ENCODE results near the gene ISG15. TPM values are rescaled to one million over a fixed set of nuclear protein-coding genes. Genes with fewer than 3 reads are reported as not detected.
A peak's percentile ranks its signal among the peaks of the same experiment; 100 is the strongest.

Gene ISG15
- total and polyA plus RNA-seq, 12 donors: 9.8 to 186 (median 29.1) TPM

- no peaks in the 10 kb centered on the region for H3K9me3 ChIP-seq
- no peak overlapping the region for H3K27ac ChIP-seq
- no peak overlapping the region for H3K4me3 ChIP-seq
- H3K27me3 ChIP-seq: peaks cover 14 to 88% (median 75%) of the 10 kb centered on the region in 7 donors
- H3K36me3 ChIP-seq: no peaks in the 10 kb centered on the region
- DNase-seq (no peak), ATAC-seq (peak in 2 of 8 donors; percentile 0 to 4)
- H3K4me1 ChIP-seq: peaks cover 3 to 45% (median 17%) of the 10 kb centered on the region in 9 donors
- WGBS, 2 donors: 35 to 41% methylated on average over 41 to 42 of the region's 42 CpGs
- intact Hi-C loops (cut with DNase I): no loop called here
- no peak for TF ChIP-seq CTCF (IDR thresholded peaks at IDR 0.05)
Observed at GRCh38 chr1:970973-971730, 42.1 kb upstream of the ISG15 start.

GRCh38 chr1:971751-972506 is 41.4 kb upstream of the ISG15 start:
- TF ChIP-seq CTCF (IDR thresholded peaks at IDR 0.05): no peak
- Histone ChIP-seq H3K9me3 (no peaks in the 10 kb centered on the region), H3K36me3 (no peaks in the 10 kb centered on the region), H3K27ac (no peak overlapping the region), H3K4me3 (no peak overlapping the region), H3K4me1 (peaks cover 3 to 41% (median 12%) of the 10 kb centered on the region in 9 donors), H3K27me3 (peaks cover 14 to 91% (median 78%) of the 10 kb centered on the region in 7 donors)
- intact Hi-C loops (cut with DNase I): loop anchor here in 1 of 10 donors (1.0 kb wide), 1 partner anchor 30 kb away; no protein-coding TSS in a partner anchor
- peak in 3 of 8 donors; percentile 0 to 5 (median 1) for ATAC-seq
- 79% methylated on average over 34 of the region's 34 CpGs for WGBS, 2 donors
- no peak for DNase-seq

- intact Hi-C loops (cut with DNase I): loop anchor here in 1 of 10 donors (1.0 kb wide), 1 partner anchor 29 kb away; no protein-coding TSS in a partner anchor
- H3K36me3 ChIP-seq: no peaks in the 10 kb centered on the region
- TF ChIP-seq CTCF (IDR thresholded peaks at IDR 0.05): no peak
- DNase-seq (peak in 1 of 2 donors; percentile 39), ATAC-seq (peak; percentile 11 to 27 (median 20))
- 66 to 73% methylated on average over 28 of the region's 28 CpGs for WGBS, 2 donors
- peaks cover 14 to 84% (median 69%) of the 10 kb centered on the region in 7 donors for H3K27me3 ChIP-seq
- no peaks in the 10 kb centered on the region for H3K9me3 ChIP-seq
- peak overlapping the region in 5 of 10 donors; percentile 4 to 50 (median 39) for H3K27ac ChIP-seq
- no peak overlapping the region for H3K4me3 ChIP-seq
- H3K4me1 ChIP-seq: peaks cover 0 to 35% (median 7%) of the 10 kb centered on the region in 9 donors
Observed at GRCh38 chr1:972726-973458, 40.4 kb upstream of the ISG15 start.

Data from heart right ventricle (tissue), 16 donors.